Activated naive CD4-positive, alpha-beta T cell treated with anti-CD3 and anti-CD28 coated beads for 36 hours (primary cell): ENCODE results near the gene CPT2. TPM values are rescaled to one million over a fixed set of nuclear protein-coding genes. Genes with fewer than 3 reads are reported as not detected.

Experiments used
- CTCF ChIA-PET: fragments of 350-600 bp; sonication (Branson Sonifier 250); formaldehyde crosslinking; loops from one replicate; lab custom pipeline; 2021; ENCODE audit warnings: antibody characterized with exemption; lab: Charles Lee
- DNase-seq: peaks from one replicate; pipeline ENCODE4 v3.0.0-alpha.2; 2020
- H3K27ac Mint-ChIP-seq: one replicate; pipeline ENCODE4 v1.8.0; 2021; ENCODE audit warnings: mild to moderate bottlenecking, mixed read lengths
- H3K27me3 Mint-ChIP-seq: one replicate; pipeline ENCODE4 v1.8.0; 2021; ENCODE audit warnings: low read depth, mixed read lengths
- H3K36me3 Mint-ChIP-seq: one replicate; pipeline ENCODE4 v1.8.0; 2021; ENCODE audit warnings: low read depth, mixed read lengths
- H3K4me1 Mint-ChIP-seq: one replicate; pipeline ENCODE4 v1.8.0; 2021; ENCODE audit warnings: low read depth, mixed read lengths
- H3K4me3 Mint-ChIP-seq: one replicate; pipeline ENCODE4 v1.8.0; 2021; ENCODE audit warnings: mild to moderate bottlenecking, moderate library complexity, mixed read lengths
- H3K9me3 Mint-ChIP-seq: one replicate; pipeline ENCODE4 v1.8.0; 2021; ENCODE audit warnings: mixed read lengths
- intact Hi-C: fragments of 100-400 bp; cut with micrococcal nuclease; formaldehyde crosslinking; loops from one replicate; pipeline ENCODE4 v1.15.1; 2023
- total RNA-seq, 2 experiments: library from RNA; stranded (reverse); gene quantifications; one replicate each; pipeline ENCODE4 v1.2.3, GENCODE V29; 2021

The CPT2 gene
- total RNA-seq, 2 experiments from 2014 or later, result 11.3 to 13.8 TPM

GRCh38 chr1:53256511-53257453 is 60.2 kb downstream of the CPT2 start:
- intact Hi-C loops, result no loop called here
- Mint-ChIP-seq H3K9me3 (no peaks in the 10 kb centered on the region), H3K4me3 (no peak overlapping the region), H3K27me3 (no peaks in the 10 kb centered on the region), H3K27ac (no peak overlapping the region), H3K36me3 (peaks cover 56% of the 10 kb centered on the region), H3K4me1 (no peaks in the 10 kb centered on the region)
- CTCF ChIA-PET, result no interaction called here
- no peak for DNase-seq

- CTCF ChIA-PET, result interaction anchor here (1.6 kb wide), 1 partner anchor 21 kb away, joined by 9 read pairs; no protein-coding TSS in a partner anchor
- Mint-ChIP-seq H3K4me3 (no peak overlapping the region), H3K36me3 (peaks cover 56% of the 10 kb centered on the region), H3K27ac (no peak overlapping the region), H3K9me3 (no peaks in the 10 kb centered on the region), H3K27me3 (no peaks in the 10 kb centered on the region), H3K4me1 (no peaks in the 10 kb centered on the region)
- no peak for DNase-seq
- intact Hi-C loops, result no loop called here
Measured at GRCh38 chr1:53257454-53258081, 60.9 kb downstream of the CPT2 start.

DNA sequence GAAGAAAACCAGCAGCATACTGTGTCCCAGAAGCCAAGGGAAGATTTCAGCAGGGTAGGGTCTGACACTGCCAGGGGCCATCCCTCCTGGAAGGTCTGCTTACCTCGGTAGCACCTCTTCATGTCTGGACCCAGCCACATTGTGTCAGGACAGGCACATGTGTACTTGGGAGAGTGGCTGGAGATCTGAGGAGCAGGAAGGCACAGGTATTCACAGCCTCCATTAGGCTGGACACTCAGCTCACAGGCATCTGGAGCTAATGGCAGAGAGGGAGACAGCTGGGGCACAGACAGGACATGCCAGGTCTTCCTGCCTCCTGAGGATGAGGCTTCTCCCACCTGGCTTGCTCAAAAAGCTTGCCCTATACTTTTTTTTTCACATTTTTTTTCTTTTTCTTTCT is 61.6 kb downstream of the CPT2 start:
- no peaks in the 10 kb centered on the region for H3K27me3 Mint-ChIP-seq
- no peak for DNase-seq
- intact Hi-C loops, result no loop called here
- no peaks in the 10 kb centered on the region for H3K4me1 Mint-ChIP-seq
- CTCF ChIA-PET, result interaction anchor here (1.6 kb wide), 1 partner anchor 20 kb away, joined by 9 read pairs; no protein-coding TSS in a partner anchor
- no peak overlapping the region for H3K27ac Mint-ChIP-seq
- H3K36me3 Mint-ChIP-seq, result peaks cover 60% of the 10 kb centered on the region
- no peak overlapping the region for H3K4me3 Mint-ChIP-seq
- H3K9me3 Mint-ChIP-seq, result no peaks in the 10 kb centered on the region

DNA sequence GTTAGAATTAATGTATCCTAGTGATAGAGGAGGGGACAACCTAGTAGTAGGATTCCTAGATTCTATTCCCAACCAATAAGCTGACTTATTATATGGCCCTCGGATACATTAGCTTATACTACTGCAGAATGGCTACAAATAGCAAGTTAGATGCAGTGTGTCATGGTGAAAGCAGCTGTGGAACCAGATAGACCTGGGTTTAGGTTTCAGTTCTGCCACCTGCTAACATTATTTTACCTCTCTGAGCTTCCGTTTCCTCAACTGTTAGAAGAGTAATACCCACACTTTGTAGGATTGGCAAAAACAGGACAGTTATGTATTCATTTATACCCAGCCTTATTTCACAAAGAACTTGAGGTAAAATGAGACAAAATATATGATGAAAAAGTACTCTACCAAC is 63.3 kb downstream of the CPT2 start:
- CTCF ChIA-PET, result interaction anchor here (0.7 kb wide), 1 partner anchor 19 kb away, joined by 3 read pairs; no protein-coding TSS in a partner anchor
- H3K4me3 Mint-ChIP-seq, result no peak overlapping the region

DNA sequence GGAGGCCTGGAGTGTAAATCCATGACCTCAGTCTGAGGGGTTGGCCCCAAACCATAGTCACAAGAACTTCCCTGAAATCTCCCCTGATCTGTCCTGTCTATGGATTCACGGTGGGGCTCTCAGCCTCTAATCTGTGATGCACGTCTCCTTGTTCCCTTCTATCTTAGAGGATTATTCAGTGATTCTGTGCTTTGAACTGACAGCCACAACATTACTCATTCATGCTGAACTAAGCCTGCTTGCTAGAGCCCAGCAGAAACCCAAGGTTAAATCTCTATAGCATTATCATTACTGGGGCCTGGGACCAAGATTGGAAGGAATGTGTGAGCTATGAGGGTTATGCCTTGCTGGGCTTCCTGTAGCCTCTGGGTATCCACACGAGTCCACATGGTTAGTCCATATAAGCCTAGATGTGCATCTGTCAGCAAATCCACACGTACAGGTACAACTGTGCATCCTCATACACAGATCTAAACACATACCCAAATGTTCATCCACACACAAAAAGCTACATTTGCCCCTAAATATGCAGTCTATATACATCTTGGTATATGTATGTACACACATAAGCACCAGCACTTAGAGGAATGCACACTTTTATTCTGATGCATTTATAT is 64.1 kb downstream of the CPT2 start:
- H3K27me3 Mint-ChIP-seq, result no peaks in the 10 kb centered on the region
- H3K27ac Mint-ChIP-seq, result no peak overlapping the region
- CTCF ChIA-PET, result no interaction called here
- no peaks in the 10 kb centered on the region for H3K4me1 Mint-ChIP-seq
- H3K36me3 Mint-ChIP-seq, result peaks cover 69% of the 10 kb centered on the region
- intact Hi-C loops, result no loop called here
- no peak overlapping the region for H3K4me3 Mint-ChIP-seq
- H3K9me3 Mint-ChIP-seq, result no peaks in the 10 kb centered on the region
- no peak for DNase-seq

More for the DNA sequence above, 63.3 kb downstream of the CPT2 start:
- peaks cover 65% of the 10 kb centered on the region for H3K36me3 Mint-ChIP-seq
- no peaks in the 10 kb centered on the region for H3K4me1 Mint-ChIP-seq
- intact Hi-C loops, result no loop called here
- no peak for DNase-seq
- no peaks in the 10 kb centered on the region for H3K27me3 Mint-ChIP-seq
- no peak overlapping the region for H3K27ac Mint-ChIP-seq
- H3K9me3 Mint-ChIP-seq, result no peaks in the 10 kb centered on the region

GRCh38 chr1:53262000-53262399 is 65.4 kb downstream of the CPT2 start:
- Mint-ChIP-seq H3K27ac (no peak overlapping the region), H3K36me3 (peaks cover 68% of the 10 kb centered on the region), H3K4me3 (no peak overlapping the region), H3K4me1 (no peaks in the 10 kb centered on the region), H3K27me3 (no peaks in the 10 kb centered on the region), H3K9me3 (no peaks in the 10 kb centered on the region)
- CTCF ChIA-PET, result interaction anchor here (1.2 to 1.7 kb wide), 2 partner anchors 17 to 132 kb away, joined by 3 to 5 read pairs; no protein-coding TSS in a partner anchor
- no peak for DNase-seq
- intact Hi-C loops, result no loop called here

Other genes with a start within 250 kb of the CPT2 start
- gene PODN, start 134.6 kb upstream of the CPT2 start, total RNA-seq, result not detected
- gene SLC1A7, start 54.2 kb upstream of the CPT2 start, total RNA-seq, result not detected
- 10 to 100 TPM; 44.4 to 45.6 TPM for gene CZIB, start 23.8 kb downstream of the CPT2 start, total RNA-seq
- gene MAGOH, start 41.7 kb downstream of the CPT2 start, total RNA-seq, result 10 to 100 TPM; 83.7 to 87.2 TPM
- gene LRP8, start 131.2 kb downstream of the CPT2 start, total RNA-seq, result 10 to 100 TPM; 27.7 to 32.9 TPM